Bronchial epithelial cell (primary cell): Measurements from ENCODE around the gene DAPK2. TPM values are rescaled to one million over a fixed set of nuclear protein-coding genes. Genes with fewer than 3 reads are reported as not detected.

Experiments used
- DNase-seq: peaks from one replicate; pipeline ENCODE4 v3.0.0-alpha.2; 2010; ENCODE audit warnings: low read depth
- FAIRE-seq: peaks from 2 replicates; lab custom pipeline; 2011; peaks lifted over from hg19 to GRCh38; lab: Jason Lieb, UNC
- H3K27me3 ChIP-seq: 2 replicates; pipeline ENCODE4 v1.5.1; 2011; ENCODE audit warnings: low read length; ENCODE audit not compliant: control insufficient read depth, insufficient read depth
- H3K36me3 ChIP-seq: 2 replicates; pipeline ENCODE4 v1.5.1; 2011; ENCODE audit warnings: low read length; ENCODE audit not compliant: control insufficient read depth, insufficient read depth
- H3K4me3 ChIP-seq: 2 replicates; pipeline ENCODE4 v1.5.1; 2011; ENCODE audit warnings: mild to moderate bottlenecking, low read depth, low read length, control low read depth
- CTCF ChIP-seq: IDR thresholded peaks from 2 replicates; pipeline ENCODE4 v1.5.1; 2011; ENCODE audit warnings: mild to moderate bottlenecking, moderate library complexity, low read length, control low read depth, inconsistent platforms; ENCODE audit not compliant: insufficient read depth, severe bottlenecking
- total RNA-seq: library from RNA; depleted of rRNA; stranded (reverse); fragments of >200 nt; gene quantifications from 2 replicates; pipeline ENCODE4 v1.2.1, GENCODE V29; 2014

DAPK2 gene
- total RNA-seq, 1 donor from 2014 or later: 0.53 TPM

- H3K4me3 ChIP-seq: no peak overlapping the region
- FAIRE-seq (no peak), DNase-seq (peak; percentile 50)
- no peak for TF ChIP-seq CTCF
- H3K36me3 ChIP-seq: no peaks in the 10 kb centered on the region
- H3K27me3 ChIP-seq: peaks cover 14% of the 10 kb centered on the region
Observed at GRCh38 chr15:64000183-64000951, 45.9 kb downstream of the DAPK2 start.

GRCh38 chr15:63999177-63999576 is 47.1 kb downstream of the DAPK2 start:
- no peak for DNase-seq
- TF ChIP-seq CTCF: no peak
- Histone ChIP-seq H3K4me3 (no peak overlapping the region), H3K36me3 (no peaks in the 10 kb centered on the region), H3K27me3 (peaks cover 14% of the 10 kb centered on the region)
- no peak for FAIRE-seq

DNA sequence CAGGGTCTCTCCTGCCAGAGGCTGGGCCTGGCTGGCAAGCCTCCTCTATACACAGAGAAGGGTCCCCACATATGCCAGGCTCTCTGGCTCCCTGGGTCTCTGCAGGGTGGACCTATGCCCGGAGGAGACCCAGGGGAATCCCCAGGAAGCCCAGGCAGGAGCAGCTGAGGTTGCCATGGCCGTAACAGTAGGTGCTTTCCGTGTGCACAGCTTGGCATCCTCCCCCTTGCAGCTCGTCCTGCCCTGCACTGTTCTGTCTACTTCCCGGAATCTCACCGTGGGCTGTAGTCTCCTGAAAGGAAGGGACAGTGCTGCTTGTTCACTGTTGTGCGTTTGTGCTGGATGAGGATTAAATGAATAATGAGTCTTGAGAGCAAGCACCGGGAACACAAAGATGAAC is 47.8 kb downstream of the DAPK2 start:
- H3K36me3 ChIP-seq: no peaks in the 10 kb centered on the region
- DNase-seq (no peak), FAIRE-seq (no peak)
- H3K4me3 ChIP-seq: no peak overlapping the region
- H3K27me3 ChIP-seq: peaks cover 14% of the 10 kb centered on the region
- TF ChIP-seq CTCF: no peak

DNA sequence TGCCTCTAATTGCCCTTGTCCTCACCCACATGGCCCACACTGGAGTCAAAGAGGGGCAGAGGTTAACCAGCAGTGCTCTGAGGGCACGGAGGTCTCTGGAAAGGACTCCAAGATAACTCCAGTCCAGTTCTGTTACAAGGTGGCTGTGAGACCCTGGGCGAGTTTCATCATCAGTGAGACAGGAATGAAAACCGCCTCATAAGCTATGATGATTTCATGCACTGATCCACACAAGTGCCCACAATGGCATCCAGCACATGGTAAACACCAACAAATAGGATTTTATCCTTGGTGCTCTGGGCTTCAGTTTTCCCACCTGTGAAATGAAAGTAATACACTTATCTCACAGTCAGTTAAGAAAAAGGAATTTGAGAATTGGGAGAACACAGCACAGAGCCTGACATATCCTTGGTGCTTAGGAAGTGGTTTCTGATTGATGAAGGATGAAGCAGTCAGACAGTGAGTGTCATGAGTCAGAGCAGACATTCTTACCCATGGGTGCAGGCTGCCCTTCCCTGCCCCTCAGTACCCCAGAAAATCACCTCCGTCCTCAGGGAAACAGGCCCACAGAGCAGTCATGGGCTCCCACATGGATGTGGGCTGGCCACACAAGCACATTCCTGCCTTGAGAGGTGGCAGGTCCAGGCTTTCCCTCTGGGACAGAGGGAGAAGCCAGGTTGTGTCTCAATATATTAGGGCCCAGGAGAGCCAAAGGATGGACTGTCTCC is 48.4 kb downstream of the DAPK2 start:
- Histone ChIP-seq H3K36me3 (no peaks in the 10 kb centered on the region), H3K4me3 (no peak overlapping the region), H3K27me3 (peaks cover 10% of the 10 kb centered on the region)
- DNase-seq: peak; percentile 44
- FAIRE-seq: no peak
- no peak for TF ChIP-seq CTCF

GRCh38 chr15:63996794-63997357 is 49.4 kb downstream of the DAPK2 start:
- no peak for DNase-seq
- H3K27me3 ChIP-seq: peaks cover 10% of the 10 kb centered on the region
- no peaks in the 10 kb centered on the region for H3K36me3 ChIP-seq
- no peak for TF ChIP-seq CTCF
- H3K4me3 ChIP-seq: no peak overlapping the region
- no peak for FAIRE-seq
